NCI-H2081 treated with DMSO at 0.1 percent for 48 hours (cell line): Measurements from ENCODE around the gene NLRP9.

ENCODE experiments used
- DNase-seq: peaks from one replicate; lab custom pipeline; 2025; lab: John Stamatoyannopoulos, UW

The NLRP9 gene

GRCh38 chr19:55703790-55704215 is 34.4 kb downstream of the NLRP9 start:
- no peak for DNase-seq

GRCh38 chr19:55702131-55702627 is 36.0 kb downstream of the NLRP9 start:
- DNase-seq: no peak

- no peak for DNase-seq
These were observed 37.4 kb downstream of the NLRP9 start for GRCh38 chr19:55700813-55701212.

DNA sequence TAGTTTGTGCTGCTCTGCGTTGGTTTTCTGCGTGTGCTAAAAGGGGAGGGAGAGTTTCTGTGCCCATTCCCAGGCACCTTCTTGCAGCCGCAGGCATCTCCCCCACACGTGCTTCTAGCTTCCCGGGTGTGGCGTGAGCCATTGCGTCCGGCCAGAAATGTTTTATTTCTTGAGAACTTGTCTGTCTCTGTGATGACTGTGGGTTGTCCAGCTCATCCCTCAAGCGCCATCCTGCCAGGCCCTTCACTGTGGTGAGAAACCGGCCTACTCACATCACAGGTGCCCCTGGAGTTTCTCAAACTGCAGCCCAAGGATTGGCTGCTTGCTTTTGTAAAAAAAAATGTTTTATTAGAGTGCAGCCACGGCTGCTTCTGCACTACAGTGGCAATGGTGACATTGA is 39.0 kb downstream of the NLRP9 start:
- no peak for DNase-seq

GRCh38 chr19:55698256-55698655 is 39.9 kb downstream of the NLRP9 start:
- DNase-seq: no peak

- DNase-seq: no peak
These were observed 40.5 kb downstream of the NLRP9 start for GRCh38 chr19:55697698-55698097.

DNA sequence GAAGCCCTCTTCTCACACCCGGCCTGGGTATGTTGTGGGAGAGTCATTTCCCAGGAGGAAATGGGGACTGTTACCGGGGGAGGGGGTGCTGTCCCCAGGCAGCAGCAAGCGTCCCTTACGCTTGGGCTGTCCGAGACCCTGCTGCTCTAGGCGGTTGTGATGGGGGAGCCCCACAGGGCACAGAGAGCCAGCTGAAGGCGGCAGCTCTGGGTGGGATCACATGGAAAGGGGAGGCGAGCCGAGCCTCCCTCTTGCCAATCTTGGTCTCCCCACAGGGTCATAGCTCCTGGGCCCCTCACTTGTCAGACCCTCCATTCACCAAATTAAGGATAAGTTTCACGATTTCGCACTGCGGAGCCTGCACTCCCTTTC is 41.1 kb downstream of the NLRP9 start:
- DNase-seq: no peak

DNA sequence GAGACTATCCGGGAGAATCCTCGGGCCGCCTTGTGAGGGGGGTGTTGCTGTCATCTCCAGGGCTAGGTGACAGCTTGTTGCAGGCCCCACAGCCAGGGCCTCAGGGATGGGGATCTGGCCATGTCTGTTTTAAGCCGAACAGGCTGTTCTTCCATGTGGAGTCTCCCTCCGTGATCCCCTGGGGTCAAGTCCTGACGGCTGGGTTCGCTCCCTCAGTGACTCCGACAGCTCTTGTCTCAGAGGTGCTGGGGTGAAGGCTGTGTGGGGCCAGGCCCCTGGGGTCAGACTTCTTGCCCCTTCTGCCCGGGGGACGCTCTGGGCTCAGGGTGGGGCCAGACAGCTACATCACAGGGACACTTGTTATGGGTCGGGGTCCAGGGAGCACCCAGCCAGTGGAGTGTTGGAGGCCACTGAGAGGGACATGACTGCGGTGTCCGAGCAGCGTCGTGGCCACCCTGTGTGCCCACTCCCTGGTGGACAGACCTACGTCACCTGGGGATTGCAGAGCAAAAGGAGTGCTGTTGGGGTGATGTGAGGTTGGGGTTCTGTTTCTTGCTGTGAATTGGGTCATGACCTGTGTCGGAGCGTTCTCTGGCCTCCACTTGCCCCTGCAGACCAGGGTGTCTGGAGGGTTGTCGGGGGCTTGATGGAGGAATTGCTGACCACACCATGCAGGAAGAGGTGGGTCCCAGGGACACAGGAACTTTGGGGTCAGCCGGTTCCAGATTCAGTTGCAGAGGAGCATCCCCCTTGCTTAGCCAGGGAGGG is 41.7 kb downstream of the NLRP9 start:
- DNase-seq: no peak

DNA sequence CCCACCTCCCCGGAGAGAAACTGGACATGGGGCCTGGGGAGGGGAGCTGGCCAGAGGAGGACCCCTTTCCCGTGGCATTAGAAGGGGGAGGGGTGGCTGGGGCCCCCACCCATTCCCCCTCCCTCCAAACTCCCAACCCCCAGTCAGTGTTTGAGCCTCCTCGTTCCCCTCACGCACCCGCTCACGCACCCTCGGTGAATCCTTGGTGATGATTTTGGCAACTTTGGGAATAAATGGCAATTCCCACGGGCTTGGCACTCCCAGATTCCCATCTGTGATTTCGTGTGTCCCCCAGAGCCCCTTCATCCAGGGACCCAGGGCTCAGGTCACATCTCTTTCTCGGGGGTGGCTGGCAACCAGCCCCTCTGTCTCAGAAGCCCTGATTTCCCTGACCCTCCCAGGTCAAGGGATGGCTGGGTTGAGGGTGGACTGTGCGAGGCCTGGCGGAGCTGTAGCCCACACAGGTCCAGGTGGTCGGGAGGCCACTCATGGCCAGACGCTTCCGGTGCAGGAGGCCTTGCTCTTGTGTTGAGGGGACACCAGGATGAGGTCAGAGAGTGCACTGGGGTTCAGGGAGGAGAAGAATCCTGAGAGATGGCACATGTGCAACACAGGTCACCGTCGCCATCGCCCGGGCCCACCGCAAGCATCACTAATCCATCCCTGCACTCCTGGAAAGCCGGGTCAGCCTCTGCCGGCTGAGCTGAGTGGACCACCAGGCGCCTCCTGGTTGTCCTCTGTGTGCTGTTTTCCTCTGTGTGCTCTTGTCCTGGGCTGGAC is 42.5 kb downstream of the NLRP9 start:
- DNase-seq: no peak

DNA sequence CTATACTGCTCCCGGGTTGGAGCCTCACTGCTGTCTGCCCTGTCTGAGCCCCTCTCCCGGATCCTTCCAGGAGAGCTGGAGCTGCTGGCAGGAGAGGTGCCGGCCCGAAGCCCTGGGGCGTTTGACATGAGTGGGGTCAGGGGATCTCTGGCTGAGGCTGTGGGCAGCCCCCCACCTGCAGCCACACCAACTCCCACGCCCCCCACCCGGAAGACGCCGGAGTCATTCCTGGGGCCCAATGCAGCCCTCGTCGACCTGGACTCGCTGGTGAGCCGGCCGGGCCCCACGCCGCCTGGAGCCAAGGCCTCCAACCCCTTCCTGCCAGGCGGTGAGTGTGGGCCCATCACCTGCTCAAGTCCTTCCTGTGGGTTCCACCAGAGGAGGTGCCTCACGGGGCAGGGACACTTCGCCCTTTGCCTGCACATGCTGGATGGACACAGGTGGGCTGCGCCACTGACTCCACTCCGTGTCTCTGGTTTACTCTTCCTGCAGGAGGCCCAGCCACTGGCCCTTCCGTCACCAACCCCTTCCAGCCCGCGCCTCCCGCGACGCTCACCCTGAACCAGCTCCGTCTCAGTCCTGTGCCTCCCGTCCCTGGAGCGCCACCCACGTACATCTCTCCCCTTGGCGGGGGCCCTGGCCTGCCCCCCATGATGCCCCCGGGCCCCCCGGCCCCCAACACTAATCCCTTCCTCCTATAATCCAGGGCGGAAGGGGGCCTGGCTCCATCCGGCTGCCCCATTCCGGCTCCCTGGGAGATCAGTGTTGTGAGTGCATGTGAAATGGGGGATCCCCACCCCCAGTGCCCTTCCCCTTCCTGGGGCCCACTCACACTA is 43.3 kb downstream of the NLRP9 start:
- DNase-seq: no peak

GRCh38 chr19:55694241-55694655 is 44.0 kb downstream of the NLRP9 start:
- DNase-seq: no peak

DNA sequence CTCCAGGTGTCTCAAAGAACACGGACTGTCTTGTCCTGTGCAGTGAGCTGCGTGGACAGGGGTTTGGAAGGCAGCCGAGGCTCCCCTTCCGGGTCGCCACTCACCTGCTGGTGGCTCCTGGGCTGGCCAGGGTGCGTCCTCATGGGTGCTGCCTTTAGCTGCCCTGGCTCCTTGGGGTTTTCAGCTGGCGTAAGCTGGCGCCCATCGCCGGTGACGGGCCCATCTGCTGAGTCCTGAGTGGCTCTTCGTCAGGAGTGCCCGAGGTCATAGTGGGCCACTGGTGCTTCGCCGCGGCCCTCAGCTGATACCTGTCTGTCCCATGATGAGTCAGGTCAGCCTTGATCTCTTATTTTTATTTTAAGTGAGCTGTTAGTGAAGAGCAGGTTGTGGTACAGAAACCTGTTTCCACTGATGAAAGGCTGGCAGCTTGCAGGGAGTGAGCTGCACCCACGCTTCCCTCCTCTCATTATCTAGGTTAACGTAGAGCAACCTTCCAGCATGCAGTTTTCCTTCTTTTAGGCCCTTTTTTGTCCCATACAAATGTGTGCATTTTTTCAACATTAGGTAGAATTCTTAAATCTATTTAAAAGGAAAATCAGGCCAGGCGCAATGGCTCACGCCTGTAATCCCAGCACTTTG is 44.7 kb downstream of the NLRP9 start:
- no peak for DNase-seq

- no peak for DNase-seq
These were observed 45.5 kb downstream of the NLRP9 start for GRCh38 chr19:55692681-55693081.

DNA sequence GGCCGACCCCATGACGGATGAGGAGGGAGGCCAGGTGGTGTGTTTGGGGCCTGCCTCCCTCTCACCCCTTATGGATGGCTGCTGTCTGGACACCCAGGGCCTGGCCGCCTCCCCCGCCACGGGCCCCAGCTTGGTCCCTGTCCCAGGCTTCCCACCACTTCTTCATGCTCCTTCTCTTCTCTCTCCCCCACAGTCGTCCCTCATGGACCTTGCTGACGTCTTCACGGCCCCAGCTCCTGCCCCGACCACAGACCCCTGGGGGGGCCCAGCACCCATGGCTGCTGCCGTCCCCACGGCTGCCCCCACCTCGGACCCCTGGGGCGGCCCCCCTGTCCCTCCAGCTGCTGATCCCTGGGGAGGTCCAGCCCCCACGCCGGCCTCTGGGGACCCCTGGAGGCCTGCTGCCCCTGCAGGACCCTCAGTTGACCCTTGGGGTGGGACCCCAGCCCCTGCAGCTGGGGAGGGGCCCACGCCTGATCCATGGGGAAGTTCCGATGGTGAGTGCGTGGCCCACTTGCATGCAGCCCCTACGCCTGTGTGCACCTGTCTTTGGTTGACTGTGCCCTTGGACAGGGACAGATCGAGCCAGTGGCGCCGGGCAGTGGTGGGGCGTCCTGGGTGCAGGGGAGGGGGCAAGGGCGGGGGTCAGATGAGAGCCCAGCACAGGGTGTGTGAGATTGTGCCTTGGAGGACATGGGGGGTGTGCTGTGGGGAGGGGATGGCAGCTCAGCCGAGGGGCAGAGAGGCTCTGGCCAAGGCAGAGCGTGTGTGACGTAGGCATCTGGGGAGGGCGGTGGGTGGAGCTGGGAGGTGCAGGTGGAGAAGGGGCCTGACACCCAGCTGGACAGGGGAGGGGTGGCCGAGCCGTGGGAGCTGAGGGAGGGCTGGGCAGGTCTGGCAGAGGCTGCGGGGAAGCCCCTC is 46.4 kb downstream of the NLRP9 start:
- DNase-seq: no peak

GRCh38 chr19:55690769-55691545 is 47.2 kb downstream of the NLRP9 start:
- no peak for DNase-seq

DNA sequence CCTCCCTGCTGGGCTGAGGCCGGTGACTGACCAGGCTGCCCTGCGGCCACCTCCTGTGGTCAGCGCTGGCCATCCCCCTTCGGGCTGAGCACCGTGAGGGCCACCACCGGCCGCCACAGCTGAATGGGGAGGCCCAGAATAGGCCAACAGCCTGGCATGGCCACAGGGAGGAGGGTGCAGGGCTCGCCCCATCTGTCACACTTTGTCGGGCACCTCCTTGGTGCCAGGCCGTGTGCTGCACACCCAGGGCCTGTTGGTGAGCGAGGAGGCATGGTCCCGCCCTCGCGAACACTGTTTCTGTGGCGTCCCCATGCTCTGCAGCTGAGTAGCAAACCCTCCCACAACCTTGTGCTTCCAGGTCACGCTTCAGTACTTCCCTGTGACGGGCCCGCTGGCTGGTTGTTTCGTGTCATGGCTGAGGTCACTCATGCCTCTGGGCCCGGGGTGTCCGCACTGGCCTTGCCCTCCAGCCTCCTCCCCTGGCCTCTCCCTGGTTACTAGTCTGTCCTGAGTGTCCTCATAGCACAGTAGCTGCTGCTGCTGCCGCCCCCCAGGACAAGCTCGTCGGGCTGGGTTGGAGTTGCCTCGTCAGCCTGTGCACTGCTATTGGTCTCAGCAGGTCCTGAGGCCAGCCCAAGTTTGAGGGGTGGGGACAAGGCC is 48.0 kb downstream of the NLRP9 start:
- no peak for DNase-seq

DNA sequence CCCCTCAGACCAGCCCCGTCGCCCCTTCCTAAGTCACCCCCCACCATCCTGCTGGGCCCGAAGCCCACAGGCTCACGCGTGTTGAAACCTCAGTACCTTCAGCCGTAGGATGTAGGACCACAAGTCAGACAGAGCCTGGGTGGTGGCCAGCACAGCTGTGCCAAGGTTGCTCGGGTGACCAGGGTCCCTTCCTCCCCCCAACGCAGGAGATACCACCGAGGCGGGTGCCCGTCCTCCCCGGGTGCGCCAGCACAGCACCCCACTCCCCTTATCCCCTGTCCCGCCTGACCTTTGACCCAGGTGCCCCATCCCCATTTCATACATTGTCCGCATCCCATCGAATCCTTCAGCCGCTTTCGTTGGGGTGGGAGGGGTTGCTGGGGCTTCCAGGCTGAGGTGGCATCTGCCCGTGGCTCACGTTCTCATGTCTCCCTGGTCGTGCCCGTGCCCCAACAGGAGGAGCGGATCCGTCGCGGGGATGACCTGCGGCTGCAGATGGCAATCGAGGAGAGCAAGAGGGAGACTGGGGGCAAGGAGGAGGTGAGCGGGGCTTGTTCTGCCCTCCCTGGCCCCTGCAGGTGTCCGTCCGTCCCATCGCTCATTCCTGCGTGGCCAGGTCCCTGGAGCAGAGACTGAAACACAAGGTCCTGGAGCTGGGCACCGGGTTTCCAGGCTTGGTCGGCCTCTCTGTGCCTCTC is 48.6 kb downstream of the NLRP9 start:
- no peak for DNase-seq

GRCh38 chr19:55688422-55689218 is 49.6 kb downstream of the NLRP9 start:
- DNase-seq: no peak
